H4 (cell line): Measurements from ENCODE around the gene ZNHIT3. TPM values are rescaled to one million over a fixed set of nuclear protein-coding genes. Genes with fewer than 3 reads are reported as not detected.
"Not testable (repeated sequence)": the region's sequence is repeated elsewhere in the genome, so short reads cannot be mapped to it uniquely, and the experiment has no call there.

Source experiments
- DNase-seq: peaks from one replicate; pipeline ENCODE4 v3.0.0-alpha.2; 2015; ENCODE audit warnings: low spot score
- total RNA-seq: library from RNA; depleted of rRNA; stranded (reverse); fragments of >200 nt; shearing (Covaris generic); gene quantifications from 2 replicates; pipeline ENCODE4 v1.2.3, GENCODE V29; 2014; rRNA removed

Gene ZNHIT3
- 44.9 and 62.0 TPM in 2 replicates for total RNA-seq

DNA sequence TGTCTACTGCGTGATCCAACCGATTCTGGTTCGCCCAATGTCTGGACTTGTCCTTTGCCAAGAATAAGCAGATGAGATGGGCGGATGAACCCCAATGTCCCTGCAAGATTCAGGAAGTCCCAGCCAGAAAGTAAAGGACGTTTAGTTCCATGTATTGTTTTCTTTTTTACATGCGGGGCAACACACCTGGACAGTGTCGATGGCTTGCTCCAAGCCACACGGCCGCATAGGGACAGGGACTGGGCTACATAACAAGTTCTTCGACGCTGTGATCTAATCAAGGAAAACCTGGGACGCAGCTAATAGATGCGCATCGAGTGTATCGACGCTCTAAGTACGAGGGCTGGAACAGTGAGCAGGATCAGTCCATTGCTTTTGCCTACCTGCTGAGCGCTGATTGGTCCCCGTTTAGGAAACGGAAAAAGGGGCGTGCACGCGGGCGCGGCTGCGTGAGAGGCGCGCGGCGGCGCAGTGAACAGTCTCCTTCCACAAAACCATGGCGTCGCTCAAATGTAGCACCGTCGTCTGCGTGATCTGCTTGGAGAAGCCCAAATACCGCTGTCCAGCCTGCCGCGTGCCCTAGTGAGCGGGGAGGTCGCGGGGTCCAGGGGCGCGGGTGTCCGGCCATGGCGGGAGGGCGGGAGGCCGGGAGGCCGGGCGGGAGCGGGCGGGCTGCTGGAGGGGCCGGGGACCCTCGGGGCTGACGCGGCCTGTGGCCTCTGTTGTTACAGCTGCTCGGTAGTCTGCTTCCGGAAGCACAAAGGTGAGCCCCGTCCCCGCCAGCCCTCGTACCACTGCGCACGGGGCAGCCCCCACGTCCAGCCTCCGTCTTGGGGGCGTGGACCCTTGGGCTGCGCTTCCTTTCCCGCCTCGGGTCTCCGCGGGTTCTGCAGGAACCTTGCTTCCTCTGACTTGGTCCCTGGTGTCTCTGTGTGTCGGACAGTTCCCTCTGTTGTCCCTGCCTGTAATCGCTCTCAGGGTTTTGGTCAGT, at the start of gene ZNHIT3:
TSS of gene ZNHIT3 (plus strand) at position 478 of the 991 bp plus-strand sequence. CDS start at position 497, 19 bp downstream.
- DNase-seq: peak; percentile 94

DNA sequence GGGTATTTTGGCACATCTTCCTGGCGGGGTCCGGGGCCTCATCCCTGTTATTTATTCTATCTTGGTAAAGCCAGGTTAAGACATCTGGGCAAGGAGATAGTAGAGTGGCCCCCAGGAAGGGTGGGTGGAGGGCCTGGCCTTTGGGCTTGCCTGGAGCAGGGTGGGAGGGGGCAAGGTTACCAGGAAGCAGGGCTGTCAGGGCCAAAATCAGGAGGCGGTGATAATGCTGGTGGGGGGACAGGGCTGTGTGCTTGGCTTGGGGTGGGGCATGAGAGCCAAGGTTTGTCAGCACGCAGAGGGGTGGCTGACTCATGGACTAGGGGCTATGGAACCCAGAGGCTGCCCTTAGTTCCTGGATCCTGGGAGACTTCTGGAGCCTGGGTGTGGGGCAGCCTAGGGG, 44.7 kb upstream of the ZNHIT3 start:
- DNase-seq: not testable (repeated sequence)

DNA sequence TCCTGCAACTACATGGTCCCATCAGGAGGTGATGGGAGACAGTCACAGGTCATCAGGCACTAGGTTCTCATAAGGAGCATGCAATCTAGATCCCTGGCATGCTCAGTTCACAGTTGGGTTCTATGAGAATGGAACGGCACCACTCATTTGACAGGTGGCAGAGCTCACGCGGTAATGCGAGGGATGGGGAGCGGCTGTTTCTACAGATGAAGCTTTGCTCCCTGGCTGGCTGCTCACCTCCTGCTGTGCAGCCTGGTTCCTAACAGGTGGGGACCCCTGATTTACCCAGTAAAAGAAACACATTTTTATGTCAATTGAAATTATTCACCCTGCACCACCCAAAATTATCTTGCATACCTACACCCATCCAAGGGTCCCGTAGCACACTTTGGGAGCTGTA, 42.7 kb upstream of the ZNHIT3 start:
- peak; percentile 1 for DNase-seq

DNA sequence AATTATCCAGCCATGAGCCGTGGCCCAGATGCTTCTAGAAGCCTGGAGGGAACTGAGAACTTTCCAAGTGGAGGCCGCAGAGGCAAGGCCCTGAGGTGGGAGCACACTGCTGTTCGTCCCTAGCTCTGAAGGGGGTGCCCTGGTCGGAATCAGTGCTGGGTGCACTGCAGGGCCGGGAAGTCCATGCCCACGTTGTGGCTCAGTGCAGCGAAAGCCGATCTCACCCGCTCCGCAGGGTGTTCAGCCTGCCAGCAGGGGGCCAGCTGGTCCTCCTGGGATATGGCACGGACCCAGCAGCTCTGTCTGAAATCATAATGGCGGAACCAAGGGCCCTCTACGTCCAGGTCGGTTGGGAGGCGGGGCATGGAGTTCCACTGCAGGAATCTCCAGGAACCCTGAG, 36.5 kb upstream of the ZNHIT3 start:
- DNase-seq: not testable (repeated sequence)

DNA sequence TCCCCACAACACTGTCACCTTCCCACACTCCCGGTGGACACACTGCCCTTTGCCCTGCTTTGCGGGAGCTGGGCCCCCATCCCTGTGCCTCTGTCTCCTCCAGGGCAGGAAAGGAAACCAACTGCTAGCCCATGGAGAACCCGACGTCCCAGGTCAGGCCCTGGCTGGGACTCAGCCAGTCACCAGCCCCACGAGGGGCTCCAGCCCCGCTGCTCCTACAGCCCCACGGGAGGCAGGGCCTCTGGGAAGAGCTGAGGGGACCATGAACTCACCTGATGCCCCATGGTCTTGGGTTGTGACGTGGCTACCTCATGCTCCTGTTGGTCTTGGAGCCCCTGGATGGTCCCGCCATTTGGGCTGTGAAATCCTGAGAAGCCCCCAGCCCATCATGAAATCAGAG, 33.6 kb upstream of the ZNHIT3 start:
- not testable (repeated sequence) for DNase-seq

DNA sequence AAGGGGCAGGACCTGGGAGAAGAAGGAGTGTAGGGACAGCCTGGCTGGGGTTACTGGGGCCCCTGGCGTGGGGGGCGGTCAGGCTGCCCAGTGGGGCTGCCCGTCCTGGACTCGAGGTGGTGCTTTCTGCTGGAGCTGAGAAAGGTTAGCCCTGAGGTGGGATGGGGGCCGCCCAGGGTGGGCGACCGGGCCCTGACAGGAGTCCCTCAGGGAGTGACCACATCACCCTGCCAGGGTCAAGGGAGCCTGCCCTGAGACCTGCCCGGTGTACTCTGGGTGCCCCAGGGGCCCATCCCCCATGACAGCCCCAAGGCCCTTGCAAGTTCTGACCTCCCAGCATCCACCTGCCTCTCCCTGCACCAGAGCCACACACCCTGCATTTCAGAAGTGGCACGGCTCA, 28.8 kb upstream of the ZNHIT3 start:
- not testable (repeated sequence) for DNase-seq

DNA sequence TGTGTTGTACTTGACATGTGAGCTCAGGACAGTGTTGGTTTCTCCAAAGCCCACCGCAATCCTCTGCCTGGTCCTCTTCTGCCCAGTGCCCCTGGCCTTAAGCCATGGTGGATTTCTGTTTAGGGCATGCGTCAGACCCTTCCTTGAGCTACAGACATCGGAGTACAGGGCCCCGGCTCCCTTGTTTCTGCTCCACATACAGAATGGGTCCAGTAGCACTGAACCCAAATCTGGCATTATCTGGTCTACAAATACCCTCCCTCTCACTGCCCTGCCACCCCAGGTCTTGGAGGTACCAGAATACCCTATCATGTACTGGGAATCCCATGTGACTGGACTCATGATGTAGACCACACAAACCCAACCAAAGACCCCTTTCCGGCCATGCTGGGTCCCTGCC, 27.4 kb upstream of the ZNHIT3 start:
- peak; percentile 1 for DNase-seq

DNA sequence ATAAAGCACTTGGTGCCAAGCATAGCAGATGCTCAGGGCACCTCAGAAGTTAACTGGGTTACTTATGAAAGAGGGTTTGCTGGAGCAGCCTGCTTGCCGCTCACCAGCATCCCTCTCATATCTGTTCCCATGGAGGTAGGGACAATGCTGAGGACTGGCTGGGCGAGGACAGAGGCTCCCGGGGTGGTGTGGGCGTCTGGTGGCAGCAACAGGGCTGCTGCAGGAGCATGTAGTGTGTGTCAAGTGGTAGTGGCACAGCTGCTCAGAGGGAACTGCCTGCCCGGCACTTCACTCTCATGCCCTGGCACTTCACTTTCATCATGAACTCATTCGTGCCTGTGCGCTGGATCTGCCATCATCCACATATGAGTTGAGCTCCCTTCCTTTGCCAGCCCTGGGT, 26.9 kb upstream of the ZNHIT3 start:
- DNase-seq: no peak

DNA sequence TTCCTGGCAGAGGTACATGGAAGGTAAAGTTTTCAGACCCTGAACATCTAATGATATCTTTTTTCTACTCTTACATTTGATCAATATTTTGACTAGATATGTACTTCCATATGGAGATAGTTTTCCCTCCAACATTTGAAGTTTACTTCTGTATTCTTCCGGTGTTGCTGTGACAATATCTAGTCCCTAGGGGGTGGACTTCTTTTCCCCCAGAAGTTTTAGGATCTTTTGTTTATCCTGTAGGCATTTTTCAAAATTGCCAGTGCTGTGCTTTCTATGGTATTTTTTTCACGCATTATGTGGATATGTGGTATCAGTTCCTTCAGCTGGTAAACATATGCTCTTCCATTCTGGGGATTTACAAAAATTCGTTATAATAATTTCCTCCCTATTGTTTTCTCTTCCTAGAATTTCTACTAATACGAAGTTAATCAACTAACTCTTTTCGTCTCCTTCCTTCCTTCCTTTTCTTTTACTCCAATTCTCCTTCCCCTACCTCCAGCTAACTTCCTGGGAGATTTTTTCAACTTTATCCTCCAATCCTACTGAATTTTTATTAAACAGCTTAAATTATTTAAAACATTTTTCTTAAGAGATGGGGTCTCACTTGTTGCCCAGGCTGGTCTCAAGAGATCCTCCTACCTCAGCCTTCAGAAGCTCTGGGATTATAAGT, 26.1 kb upstream of the ZNHIT3 start:
- DNase-seq: no peak

DNA sequence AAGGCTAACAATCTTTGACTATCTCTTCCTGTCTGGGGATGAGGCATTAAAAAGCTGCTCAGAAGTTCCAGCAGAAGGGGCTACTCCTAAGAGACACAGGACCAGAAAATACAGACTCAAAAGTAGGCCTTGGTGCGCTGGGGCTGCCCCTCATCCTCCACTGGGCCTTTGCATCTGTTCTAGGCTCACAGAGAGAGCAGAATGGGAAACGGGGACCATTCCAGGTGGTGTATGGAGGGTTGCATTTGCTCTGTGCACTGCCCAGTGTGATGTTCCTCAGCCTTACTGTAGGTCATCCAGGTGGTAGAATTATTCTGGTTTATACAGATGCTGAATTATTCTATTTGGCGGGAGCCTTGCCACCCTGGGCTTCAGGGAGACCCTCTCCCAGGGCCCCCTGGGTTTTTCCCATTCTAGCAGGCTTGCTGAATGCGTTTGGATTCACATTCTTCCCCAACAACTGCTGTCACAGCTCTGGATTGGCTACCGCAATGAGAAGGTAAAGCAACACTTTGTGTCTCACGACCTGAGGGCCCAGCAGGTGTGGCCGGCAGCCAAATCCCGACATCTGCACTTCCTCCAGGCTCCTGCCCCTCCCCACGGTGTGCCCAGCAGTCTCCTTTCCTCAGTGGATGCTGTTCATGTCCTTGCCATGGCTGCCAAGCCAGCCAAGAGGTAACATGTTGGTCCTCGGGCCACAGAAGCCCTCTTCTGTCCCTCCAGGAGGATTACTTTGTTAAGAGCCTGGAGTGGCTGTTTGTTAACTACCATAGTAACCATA, 25.0 kb upstream of the ZNHIT3 start:
- DNase-seq: no peak

DNA sequence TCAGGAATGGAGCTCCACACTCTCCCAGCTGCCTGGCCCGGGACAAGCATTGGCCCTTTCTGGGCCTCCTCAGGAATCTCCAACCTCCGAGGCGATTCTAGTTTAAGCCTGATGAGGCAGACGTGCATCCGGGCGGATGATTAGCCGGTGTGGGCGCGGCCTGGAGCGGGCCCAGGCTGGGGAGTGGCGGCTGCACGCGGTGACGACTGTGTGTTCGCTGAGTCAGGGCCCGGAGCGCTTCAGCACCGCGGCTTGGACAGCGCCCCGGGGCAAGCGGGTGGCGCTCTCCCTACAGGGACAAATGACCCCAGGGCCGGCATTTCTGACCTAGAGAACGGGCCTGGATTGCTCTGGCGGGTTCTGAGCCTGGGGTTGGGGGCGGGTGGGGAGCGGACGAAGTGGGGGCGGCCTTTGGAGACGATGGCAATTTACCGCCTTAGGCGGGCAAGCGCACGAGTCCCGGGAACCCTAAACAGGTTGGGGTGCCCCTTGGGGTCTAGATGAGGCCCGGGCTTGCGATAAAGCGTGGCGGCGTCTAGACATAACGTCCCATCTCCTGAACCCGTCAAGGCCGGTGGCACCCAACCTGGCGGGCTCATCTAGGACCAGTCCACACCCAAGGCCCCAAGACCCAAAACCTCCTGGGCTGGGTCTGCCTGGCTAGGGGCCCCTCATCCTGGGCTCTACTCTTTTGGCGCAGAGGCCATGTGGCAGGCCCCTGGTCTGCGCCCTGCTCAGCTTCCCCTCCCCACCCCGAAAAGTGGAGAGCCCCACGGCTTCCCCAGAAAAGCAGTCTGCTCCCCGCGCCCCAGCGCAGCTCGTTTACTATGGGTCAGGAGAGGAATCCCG, 22.3 kb upstream of the ZNHIT3 start:
- peak; percentile 76 for DNase-seq

DNA sequence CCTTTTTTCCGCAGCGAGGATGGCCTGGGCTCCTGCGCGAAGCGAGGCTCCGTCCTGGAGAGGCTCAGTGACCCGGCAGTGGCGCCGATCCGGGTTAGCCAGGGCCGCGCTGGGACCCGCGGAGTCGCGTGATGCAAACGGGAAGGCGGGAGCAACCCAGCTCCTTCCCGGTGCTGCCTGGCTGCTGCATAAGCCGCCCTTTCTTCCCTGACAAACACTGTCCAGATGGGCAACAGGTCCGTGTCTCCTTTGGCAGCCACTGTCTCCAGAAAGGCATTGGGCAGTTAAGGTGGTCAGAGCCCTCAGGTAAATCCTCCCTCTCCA, 21.8 kb upstream of the ZNHIT3 start:
- no peak for DNase-seq

DNA sequence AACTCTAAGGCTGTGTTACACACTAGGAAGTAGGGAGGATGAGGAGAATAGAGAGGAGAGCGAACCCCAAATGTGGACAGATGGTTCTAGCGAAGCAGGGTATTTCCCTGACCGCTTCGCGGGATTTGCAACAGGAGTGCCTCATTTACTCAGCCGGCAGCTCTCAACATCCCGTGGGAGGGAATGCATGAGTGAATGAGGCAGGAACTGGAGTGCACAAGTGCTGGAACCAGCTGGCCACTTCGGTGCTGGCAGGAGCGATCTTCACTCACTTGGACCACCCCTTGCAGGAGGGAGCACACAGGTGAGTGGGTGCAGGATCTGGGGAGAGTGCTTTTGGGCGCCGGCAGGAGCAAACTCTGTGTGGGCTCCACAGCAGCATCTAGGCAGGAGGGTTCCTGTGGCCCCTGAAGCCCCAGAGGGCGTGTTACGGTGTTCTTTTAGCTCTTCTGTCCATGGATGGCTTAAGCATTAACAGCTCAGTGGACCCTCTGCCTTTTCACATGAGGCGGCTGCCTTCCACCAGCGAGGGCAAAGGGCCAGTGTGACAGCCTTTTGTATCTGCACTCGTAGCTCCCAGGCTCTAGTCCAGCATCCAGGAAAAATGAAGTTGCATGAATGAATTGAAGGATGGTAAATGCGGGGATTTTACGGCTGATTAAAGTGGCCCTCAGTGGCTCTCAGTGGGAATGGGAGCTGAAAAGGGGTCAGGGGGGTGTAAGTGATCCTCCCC, 17.4 kb upstream of the ZNHIT3 start:
- peak; percentile 4 for DNase-seq

DNA sequence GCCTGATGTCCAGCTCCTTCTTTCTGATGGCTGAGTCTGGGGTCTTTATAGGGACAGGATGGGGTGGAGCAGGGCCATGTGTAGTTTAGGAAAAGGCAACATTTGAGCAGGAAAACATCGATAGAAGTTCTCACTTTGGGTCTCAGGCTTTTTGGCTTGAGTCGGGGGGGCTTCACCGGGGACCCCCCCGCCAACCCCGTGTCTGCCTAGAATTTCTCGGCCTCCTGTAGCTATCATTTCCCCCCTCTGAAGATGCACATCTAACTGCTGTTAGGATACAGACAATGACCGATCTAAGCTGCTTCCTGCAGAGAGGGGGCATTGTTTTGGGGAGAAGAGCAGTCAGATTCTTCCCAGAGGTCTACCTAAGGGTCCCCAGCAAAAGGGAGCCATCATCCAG, 16.7 kb upstream of the ZNHIT3 start:
- peak; percentile 0 for DNase-seq

DNA sequence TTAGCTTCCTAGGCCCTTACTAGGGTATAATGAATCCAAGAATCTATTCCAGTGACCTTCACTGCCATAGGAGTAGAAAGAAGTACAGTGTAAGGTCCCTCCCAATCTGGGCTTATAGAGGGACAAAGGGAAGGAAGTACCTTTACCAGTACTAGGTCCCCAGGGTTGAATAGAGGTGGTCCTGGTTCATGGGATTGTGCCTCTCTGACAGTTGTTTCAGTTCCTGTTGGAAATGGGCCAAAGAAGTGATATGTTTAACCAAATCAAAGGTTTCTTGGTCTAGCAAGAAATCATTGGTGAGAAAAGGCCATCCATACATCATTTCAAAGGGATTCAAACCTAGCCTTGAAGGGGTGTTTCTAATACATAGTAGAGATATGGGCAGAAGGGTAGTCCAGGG, 16.0 kb upstream of the ZNHIT3 start:
- peak; percentile 2 for DNase-seq

DNA sequence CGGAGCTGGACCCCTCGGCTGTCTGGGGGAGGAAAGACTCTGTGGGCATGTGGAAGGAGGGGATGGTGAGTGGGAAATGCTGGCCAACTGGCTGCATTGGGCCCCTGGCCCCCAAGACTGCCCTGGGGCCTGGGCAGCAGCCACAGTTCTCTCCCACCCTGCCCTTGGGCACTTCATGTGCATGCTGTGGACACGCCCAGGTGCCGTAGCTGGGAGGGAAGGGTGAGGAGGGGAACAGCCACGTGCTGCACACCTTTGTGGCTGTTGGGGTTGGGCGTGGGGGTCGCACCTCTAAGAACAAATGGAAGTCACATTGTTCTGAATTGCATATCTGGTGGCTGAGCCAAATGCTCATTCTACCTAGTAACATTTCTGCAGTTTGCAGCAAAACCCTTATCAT, 11.9 kb upstream of the ZNHIT3 start:
- DNase-seq: no peak

DNA sequence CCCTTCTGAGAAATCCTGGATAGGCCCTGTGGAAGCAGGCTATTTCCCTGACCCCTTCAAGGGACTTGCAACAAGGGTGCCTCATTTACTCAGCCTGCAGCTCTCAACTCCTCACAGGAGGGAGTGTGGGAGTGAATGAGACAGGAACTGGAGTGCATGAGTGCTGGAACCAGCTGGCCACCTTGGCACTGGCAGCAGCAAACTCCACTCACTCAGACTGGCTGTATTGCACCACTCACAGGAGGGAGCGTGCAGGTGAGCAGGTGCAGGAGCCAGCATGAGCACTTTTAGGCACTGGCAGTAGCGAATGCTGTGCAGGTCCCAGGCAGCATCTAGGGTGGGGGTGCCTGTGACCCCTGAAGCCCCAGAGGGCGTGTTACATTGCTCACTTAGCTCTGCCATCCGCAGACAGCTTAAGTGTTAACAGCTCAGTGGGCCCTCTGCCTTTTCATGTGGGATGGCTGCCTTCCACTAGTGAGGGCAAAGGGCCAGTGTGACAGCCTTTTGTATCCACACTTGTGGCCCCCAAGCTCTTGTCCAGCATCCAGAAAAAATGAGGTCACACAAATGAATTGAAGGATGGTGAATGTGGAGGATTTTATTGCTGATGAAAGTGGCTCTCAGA, 11.0 kb upstream of the ZNHIT3 start:
- DNase-seq: no peak

DNA sequence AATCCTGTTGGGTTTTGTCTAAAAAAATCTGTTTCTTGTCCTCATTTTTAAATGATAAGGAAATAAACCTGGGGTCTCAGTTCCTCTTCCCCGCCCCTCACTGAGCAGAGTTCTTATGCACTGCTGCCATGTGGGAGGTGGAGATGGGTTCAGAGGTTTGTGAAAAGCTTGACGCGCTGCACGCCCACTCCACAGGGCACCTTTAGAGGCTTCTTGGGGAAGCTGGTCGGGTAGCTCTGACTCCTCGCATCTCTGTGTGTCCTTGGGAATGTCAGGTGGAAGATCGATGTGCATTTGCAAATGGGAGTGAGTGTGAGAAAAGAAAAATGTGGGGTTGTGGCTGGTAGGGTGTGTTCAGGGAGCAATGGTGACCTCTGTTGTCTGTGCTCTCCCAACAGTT, 4.7 kb upstream of the ZNHIT3 start:
- DNase-seq: no peak

DNA sequence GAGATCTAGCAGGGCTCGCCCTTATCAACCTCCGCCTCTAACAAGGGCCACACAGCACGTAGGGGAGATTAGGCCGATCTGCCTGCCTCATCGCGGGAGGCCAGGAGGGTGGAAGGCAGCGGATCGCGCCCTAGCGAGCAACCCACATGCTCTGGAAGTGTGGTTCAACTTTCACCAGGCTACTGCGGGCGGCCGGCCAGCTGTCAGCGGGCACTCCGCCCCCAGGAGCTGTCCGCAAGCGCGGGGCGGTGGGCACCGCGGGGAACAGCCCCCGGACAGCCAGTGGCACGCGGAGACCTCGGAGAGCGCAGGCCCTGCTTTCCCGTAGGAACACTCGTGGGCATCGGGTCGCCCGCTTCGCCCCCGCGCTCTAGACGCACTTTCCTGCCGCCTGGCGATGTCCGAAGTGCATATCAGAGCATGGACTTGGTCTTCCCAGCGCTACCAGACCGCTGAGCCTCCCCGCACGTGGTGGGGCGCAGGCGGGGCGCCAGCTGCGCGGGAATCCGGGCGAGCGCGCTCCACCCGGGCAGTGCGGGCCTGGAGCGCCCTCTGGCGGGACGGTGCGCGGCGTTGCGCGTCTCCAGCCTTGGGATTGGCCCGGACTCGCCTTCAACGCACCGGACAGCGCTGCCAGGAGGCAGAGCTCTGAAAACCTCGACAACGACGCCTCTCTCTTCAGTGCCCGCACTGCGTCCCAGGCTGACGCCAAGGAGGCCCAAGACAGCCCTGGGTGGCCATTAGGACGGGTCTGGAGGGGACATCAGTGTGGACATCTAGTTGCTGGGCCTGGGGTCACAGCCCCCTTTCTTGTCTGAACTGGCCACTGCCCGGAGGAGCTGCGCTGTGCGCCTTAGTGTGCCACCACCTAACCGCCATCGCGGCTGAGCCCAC, 3.6 kb upstream of the ZNHIT3 start:
- peak; percentile 56 for DNase-seq
